WI38 (cell line): ENCODE data around the gene RNH1.
A peak's percentile ranks its signal among the peaks of the same experiment; 100 is the strongest.

Source experiments
- H3K4me3 ChIP-seq: 2 replicates; pipeline ENCODE4 v1.5.1; 2011; ENCODE audit warnings: low read depth, mild to moderate bottlenecking, control low read depth, low read length
- TF ChIP-seq, protein P1 (sequence below): IDR thresholded peaks from 2 replicates; pipeline ENCODE4 v1.5.1; 2012; ENCODE audit warnings: low read depth, mild to moderate bottlenecking, control low read depth, low read length

Gene RNH1

DNA sequence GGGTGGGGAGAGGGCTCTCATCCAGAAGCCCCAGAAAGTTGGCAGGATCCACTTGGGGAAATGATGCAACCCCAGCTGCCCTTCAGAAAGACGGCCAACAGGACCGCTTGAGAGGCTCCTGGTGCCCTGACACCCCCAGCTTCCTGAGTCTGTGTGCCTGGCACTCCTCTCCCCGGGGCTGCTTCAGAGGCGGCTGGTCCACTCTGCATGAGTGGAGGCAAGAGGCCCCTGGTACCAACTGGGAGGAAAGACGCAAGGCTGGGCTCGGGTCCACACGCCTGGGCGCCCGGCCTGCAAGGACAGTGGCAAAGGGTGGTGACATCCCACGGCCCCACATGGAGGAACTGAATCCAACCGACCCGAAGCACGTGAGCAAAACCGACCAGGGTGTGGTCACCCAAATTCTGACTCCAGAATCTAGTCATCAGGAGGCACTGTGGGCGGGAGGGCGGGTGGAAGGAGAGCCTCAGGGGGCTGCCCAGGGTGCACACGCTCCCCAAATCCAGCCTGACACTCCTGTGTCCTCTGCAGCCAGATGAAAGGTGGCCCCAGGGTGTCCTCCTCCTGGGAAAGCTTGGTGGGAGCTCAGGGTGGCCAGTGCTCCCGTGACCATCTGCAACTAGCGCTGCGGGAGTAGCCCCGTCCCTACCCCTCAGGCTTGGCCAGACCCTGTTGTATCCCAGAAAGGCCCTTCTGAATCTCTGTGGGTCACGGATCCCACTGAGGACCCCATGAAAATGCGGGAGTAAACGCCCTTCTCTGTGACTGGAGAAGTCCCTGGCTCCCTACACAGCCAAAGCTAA is 3.7 kb downstream of the RNH1 start:
- peak overlapping the region; percentile 53 for H3K4me3 ChIP-seq
- TF ChIP-seq, protein P1, sequence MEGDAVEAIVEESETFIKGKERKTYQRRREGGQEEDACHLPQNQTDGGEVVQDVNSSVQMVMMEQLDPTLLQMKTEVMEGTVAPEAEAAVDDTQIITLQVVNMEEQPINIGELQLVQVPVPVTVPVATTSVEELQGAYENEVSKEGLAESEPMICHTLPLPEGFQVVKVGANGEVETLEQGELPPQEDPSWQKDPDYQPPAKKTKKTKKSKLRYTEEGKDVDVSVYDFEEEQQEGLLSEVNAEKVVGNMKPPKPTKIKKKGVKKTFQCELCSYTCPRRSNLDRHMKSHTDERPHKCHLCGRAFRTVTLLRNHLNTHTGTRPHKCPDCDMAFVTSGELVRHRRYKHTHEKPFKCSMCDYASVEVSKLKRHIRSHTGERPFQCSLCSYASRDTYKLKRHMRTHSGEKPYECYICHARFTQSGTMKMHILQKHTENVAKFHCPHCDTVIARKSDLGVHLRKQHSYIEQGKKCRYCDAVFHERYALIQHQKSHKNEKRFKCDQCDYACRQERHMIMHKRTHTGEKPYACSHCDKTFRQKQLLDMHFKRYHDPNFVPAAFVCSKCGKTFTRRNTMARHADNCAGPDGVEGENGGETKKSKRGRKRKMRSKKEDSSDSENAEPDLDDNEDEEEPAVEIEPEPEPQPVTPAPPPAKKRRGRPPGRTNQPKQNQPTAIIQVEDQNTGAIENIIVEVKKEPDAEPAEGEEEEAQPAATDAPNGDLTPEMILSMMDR: no peak

DNA sequence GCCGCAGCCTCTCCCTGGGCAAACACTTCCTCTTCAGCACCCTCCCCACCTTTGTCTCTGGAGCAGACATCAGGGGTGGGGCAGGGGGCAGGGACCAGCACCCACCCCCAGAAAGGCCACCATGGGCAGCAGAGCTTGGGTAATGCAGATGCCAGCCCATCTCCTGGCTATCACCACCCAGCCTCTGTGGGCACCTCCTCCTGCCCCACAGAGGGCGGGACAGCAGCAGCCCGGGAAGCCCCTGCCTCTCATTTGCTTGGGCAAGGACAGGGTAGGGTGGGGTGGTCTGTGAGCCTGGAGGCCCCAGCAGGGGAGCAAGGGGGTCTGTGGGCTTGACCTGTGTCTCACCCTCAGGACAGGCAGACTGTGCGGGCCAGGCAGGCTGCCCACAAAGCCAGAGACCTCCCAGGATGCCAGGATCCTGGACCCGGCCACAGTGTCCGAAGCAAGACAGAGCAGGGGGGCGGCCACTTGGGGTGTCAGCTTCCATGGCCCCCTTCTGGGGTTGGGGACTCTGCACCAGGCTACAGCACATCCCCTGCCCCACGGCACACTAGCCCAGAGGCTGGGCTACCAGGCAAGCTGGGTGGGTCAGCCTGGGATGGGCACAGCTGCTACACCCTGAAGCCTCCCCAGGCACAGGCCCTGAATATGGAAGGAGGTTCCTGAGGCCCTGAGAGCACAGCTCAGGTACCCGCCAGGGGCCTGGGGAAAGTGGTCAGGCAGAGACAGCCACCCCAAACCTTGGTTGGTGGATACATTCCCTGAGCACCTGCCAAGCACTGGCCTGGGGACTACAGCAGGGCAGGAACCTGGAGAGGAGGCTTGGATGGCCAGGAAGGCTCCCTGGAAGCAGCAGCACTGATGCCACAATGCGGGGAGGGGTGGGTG is 4.5 kb downstream of the RNH1 start:
- no peak overlapping the region for H3K4me3 ChIP-seq
- TF ChIP-seq, protein P1: no peak

DNA sequence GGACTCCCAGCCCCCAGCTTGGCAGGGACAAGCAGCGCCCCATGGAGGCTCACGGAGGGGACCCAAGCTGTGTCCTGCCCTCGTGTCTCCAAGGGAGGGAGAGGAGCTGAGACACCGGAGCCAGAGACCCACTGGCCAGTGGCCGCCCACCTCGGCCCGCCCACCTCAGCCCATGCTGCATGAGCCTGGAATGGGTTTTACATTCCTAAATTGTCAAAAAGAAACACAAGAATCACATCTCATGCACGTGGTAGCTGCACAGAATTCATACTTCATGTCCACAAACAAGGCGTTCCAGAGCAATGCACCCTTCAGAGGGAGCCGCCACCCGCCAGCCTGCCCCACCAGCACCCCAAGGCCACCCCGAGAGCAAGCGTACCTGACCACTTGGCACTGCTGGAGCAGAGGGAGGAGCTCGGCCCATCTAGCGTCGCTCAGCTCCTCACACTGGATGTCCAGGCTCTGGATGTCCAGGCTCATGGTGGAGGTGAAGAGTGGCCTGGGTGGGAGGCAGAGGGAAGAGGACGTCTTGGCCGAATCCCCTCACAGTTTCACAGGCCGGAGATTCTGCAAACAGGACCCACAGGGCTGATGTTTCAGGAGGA is 5.3 kb downstream of the RNH1 start:
- no peak overlapping the region for H3K4me3 ChIP-seq
- TF ChIP-seq, protein P1: no peak

DNA sequence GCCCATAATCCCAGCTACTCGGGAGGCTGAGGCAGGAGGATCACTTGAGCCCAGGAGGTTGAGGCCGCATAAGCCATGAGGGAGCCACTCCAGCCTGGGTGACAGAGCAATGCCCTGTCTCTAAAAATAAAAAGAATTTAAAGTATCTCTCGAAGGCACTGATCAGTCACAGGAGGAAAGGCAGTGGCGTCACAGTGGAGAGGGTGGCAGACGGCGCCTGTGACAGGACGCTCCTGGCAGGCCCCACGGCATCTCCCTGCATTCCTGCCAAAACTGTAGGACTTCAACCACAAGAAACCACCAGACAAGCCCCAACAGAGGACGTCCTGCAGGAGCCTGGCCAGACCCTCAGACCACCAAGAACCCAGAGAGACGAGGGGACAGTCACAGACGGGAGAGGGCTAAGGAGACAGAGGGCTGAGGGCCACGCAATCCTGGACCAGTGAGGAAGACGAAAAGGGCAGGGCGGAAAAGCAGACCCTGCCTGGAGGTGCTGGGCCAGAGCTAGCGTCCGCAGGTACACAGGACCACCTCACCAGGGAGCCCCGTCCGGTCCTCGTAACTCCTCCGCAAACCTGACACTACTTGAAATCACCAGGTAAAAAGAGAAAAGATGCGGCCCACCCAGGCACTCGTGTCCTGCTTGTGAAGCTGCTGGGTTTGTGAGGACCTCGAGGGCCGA is 5.9 kb downstream of the RNH1 start:
- no peak overlapping the region for H3K4me3 ChIP-seq
- TF ChIP-seq, protein P1: no peak

DNA sequence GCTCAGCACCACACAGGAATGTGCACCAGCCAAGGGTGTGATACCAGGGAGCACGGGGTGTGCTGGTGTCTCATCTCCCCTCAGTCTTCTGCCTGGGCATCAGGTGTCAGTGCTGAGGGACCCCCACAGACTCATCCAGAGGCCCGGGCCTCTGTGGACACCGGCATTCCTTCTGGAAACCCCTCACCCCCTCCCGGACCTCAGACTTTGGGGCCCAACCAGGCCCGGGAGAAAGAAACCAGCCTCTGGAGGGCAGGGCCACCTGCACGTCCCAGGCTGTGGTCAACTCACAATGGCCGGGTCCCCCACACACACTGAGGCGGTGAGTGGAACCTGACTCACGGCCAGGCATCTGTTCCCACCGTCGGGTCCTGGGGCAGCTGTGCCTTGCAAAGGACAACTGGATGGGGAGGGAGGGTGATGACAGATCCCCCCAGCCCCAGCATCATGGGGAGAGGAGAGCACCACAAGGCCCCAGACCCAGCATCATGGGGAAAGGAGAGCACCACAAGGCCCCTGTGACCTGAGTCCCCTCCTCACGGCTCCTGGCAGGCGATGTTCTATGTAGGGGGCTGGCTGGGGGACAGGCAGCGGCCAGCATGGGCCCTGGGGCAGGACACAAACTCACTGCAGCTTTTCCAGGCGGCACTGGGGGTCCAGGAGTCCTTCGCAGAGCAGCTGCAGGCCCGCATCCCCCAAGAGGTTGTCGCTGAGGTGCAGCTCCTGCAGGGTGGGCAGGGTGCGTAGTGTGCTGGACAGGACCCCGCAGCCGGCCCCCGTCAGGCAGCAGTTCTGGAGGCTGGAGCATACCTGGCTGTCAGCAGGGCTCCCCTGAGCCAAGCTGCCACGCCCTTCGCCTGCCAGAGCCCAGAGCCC is 7.6 kb downstream of the RNH1 start:
- no peak overlapping the region for H3K4me3 ChIP-seq
- TF ChIP-seq, protein P1: no peak
